Endodermal cell (in vitro differentiated cells): ENCODE measurements around the gene KCNA4. TPM values are rescaled to one million over a fixed set of nuclear protein-coding genes. Genes with fewer than 3 reads are reported as not detected.

Source experiments
- DNase-seq: peaks from one replicate; pipeline ENCODE4 v3.0.0-alpha.2; 2017
- H3K27ac ChIP-seq: 2 replicates; pipeline ENCODE4 v1.5.1; 2013; ENCODE audit warnings: mild to moderate bottlenecking, low read depth, low read length, moderate library complexity
- H3K27me3 ChIP-seq: 2 replicates; pipeline ENCODE4 v1.6.1; 2013; ENCODE audit warnings: mild to moderate bottlenecking, low read length, moderate library complexity; ENCODE audit not compliant: insufficient read depth, control insufficient read depth, poor library complexity, severe bottlenecking
- H3K36me3 ChIP-seq: 2 replicates; pipeline ENCODE4 v1.7.0; 2013; ENCODE audit warnings: mild to moderate bottlenecking, low read length, moderate library complexity; ENCODE audit not compliant: control insufficient read depth, insufficient read depth
- H3K4me1 ChIP-seq: one replicate; pipeline ENCODE4 v1.7.0; 2013; ENCODE audit warnings: low read length; ENCODE audit not compliant: control insufficient read depth, insufficient read depth
- H3K4me3 ChIP-seq: 2 replicates; pipeline ENCODE4 v1.5.1; 2013; ENCODE audit warnings: mild to moderate bottlenecking, low read length, moderate library complexity
- H3K9ac ChIP-seq: 2 replicates; pipeline ENCODE4 v1.6.1; 2013; ENCODE audit warnings: mild to moderate bottlenecking, low read length, moderate library complexity; ENCODE audit not compliant: poor library complexity, severe bottlenecking; ENCODE audit errors: extremely low read depth
- H3K9me3 ChIP-seq: 2 replicates; pipeline ENCODE4 v1.6.1; 2013; ENCODE audit warnings: mild to moderate bottlenecking, low read length, moderate library complexity; ENCODE audit not compliant: control insufficient read depth
- H3K27ac Mint-ChIP-seq: 2 replicates; pipeline ENCODE4 v1.8.0; 2020; ENCODE audit warnings: mixed read lengths
- H3K27me3 Mint-ChIP-seq: 2 replicates; pipeline ENCODE4 v1.8.0; 2021; ENCODE audit warnings: mild to moderate bottlenecking, mixed read lengths; ENCODE audit not compliant: insufficient read depth
- H3K36me3 Mint-ChIP-seq: 2 replicates; pipeline ENCODE4 v1.8.0; 2020; ENCODE audit warnings: low read depth, mixed read lengths
- H3K4me1 Mint-ChIP-seq: 2 replicates; pipeline ENCODE4 v1.8.0; 2020; ENCODE audit warnings: mixed read lengths
- H3K4me3 Mint-ChIP-seq: 2 replicates; pipeline ENCODE4 v1.8.0; 2020; ENCODE audit warnings: mild to moderate bottlenecking, moderate library complexity, mixed read lengths
- H3K9me3 Mint-ChIP-seq: 2 replicates; pipeline ENCODE4 v1.8.0; 2020; ENCODE audit warnings: mild to moderate bottlenecking, mixed read lengths
- CTCF ChIP-seq: fragments of 200-600 bp; sonication (generic); conservative IDR thresholded peaks from 2 replicates; pipeline ENCODE4 v1.5.0; 2021; ENCODE audit warnings: antibody characterized with exemption, mild to moderate bottlenecking
- WGBS, 2 experiments: methylation state at CpG; one replicate each; pipeline versions ENCODE4 v1.1.5 to v1.1.7; 2013; ENCODE audit warnings: missing lambda C conversion rate in 2 of 2, mixed read lengths in 1 of 2; ENCODE audit not compliant: insufficient coverage in 1 of 2, insufficient read length in 1 of 2; 5-methylcytosine and 5-hydroxymethylcytosine counted together
- total RNA-seq, 2 donors: library from RNA; stranded (reverse); fragmentation: NEBNext Ultra II Directional in 1 of 2; extraction: Animal tissue kit (Norgen Biotek cat#: 25700) in 1 of 2; gene quantifications; 2 replicates in 1 of 2; 3 replicates in 1 of 2; pipeline ENCODE4 v1.2.1, GENCODE V29; 2021

The KCNA4 gene
- total RNA-seq, 2 donors from 2014 or later: 0.55 TPM; not detected in 1

DNA sequence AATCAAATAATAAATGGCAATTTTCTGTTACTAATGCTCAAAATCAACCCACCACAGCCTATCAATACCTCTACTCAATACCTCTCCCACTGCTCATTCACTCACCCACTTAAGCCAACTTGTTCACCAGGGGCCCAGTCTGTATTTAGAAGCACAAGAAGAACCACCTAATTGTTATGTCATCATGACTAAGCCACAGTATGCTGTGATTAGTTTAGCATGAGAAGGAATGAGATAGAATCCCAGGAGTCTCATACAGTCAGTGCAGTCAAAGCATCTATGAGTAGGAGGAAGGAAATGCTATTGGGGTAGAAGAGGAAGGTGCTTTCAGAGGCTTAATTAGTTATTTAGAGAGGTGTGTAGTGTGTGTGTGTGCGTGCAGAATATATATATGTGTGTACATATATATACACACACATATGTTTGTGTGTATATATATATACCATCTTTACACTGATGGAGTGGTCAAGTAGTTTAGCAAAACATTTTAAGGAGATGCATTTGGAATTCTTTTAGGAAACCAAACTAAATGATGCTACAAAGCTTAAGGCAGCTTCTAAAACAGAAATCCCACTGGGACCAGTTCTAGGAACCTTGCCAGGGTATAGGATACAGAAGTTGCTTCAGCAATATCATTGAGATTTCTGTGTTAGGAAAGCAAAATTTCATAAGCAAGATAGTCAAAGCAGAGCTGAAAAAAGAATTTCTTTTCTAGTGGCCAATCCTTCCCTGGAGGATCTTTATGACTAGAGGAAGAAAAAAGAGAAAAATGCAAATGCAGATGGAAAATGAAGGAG lies 27.5 kb downstream of the KCNA4 start:
- H3K36me3 ChIP-seq: no peaks in the 10 kb centered on the region
- Mint-ChIP-seq H3K4me1 (no peaks in the 10 kb centered on the region), H3K36me3 (no peaks in the 10 kb centered on the region), H3K27me3 (peaks cover 85% of the 10 kb centered on the region), H3K9me3 (no peaks in the 10 kb centered on the region), H3K27ac (no peak overlapping the region), H3K4me3 (no peak overlapping the region)
- H3K27me3 ChIP-seq: peaks cover 89% of the 10 kb centered on the region
- no peak overlapping the region for H3K4me3 ChIP-seq
- peaks cover 7% of the 10 kb centered on the region for H3K9me3 ChIP-seq
- H3K4me1 ChIP-seq: no peaks in the 10 kb centered on the region
- no peak for TF ChIP-seq CTCF
- no peak overlapping the region for H3K27ac ChIP-seq
- DNase-seq: no peak
- no CpG with 5 or more reads among the region's 1 CpG for WGBS, 2 experiments
- no peak overlapping the region for H3K9ac ChIP-seq

DNA sequence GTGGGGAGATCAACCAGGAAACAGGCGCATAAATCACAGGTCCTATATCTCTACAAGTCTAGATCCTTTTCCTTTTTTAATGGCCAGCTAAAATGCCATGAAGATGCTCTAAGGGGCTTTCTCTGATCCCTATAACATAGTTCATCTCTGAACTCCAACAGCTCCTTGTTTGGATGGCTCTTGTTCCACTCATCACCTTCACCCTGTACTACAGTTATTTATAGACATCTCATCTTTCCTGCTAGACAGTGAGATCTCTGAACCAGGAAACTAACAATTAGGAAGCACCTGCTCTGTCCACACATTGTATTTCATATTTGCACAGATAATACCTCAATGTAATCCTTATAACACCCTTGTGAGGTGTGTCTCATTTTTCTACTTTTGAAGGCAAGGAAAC lies 31.6 kb downstream of the KCNA4 start:
- H3K9me3 ChIP-seq: no peaks in the 10 kb centered on the region
- H3K27ac ChIP-seq: no peak overlapping the region
- Mint-ChIP-seq H3K36me3 (no peaks in the 10 kb centered on the region), H3K27me3 (peaks cover 81% of the 10 kb centered on the region), H3K4me3 (no peak overlapping the region), H3K4me1 (peaks cover 11% of the 10 kb centered on the region), H3K27ac (no peak overlapping the region), H3K9me3 (no peaks in the 10 kb centered on the region)
- no peaks in the 10 kb centered on the region for H3K36me3 ChIP-seq
- H3K4me3 ChIP-seq: no peak overlapping the region
- H3K27me3 ChIP-seq: peaks cover 95% of the 10 kb centered on the region
- DNase-seq: no peak
- H3K9ac ChIP-seq: no peak overlapping the region
- H3K4me1 ChIP-seq: no peaks in the 10 kb centered on the region
- WGBS, 2 experiments: 91 to 100% methylated on average over 1 of the region's 1 CpG
- TF ChIP-seq CTCF: no peak

GRCh38 chr11:29984544-29984943 lies 32.3 kb downstream of the KCNA4 start:
- no peak overlapping the region for H3K9ac ChIP-seq
- H3K4me3 ChIP-seq: no peak overlapping the region
- H3K4me1 Mint-ChIP-seq: peaks cover 11% of the 10 kb centered on the region
- no peak overlapping the region for H3K27ac ChIP-seq
- H3K4me1 ChIP-seq: no peaks in the 10 kb centered on the region
- no peak for TF ChIP-seq CTCF
- no peak overlapping the region for H3K4me3 Mint-ChIP-seq
- no peak for DNase-seq
- H3K27me3 ChIP-seq: peaks cover 95% of the 10 kb centered on the region
- H3K36me3 Mint-ChIP-seq: no peaks in the 10 kb centered on the region
- H3K9me3 Mint-ChIP-seq: no peaks in the 10 kb centered on the region
- no peaks in the 10 kb centered on the region for H3K36me3 ChIP-seq
- peaks cover 81% of the 10 kb centered on the region for H3K27me3 Mint-ChIP-seq
- H3K9me3 ChIP-seq: no peaks in the 10 kb centered on the region
- 89 to 94% methylated on average over 4 of the region's 4 CpGs for WGBS, 2 experiments
- no peak overlapping the region for H3K27ac Mint-ChIP-seq
